Stimulated activated CD4-positive, alpha-beta T cell treated with anti-CD3 and anti-CD28 coated beads, Interleukin-12 subunit alpha, Interleukin-12 subunit beta, amount 100 ng/mL, for 48 hours (primary cell): ENCODE data around the gene NFE2.

ENCODE experiments used
- DNase-seq, 3 donors: peaks; one replicate each; pipeline ENCODE4 v3.0.0-alpha.2; 2020; ENCODE audit warnings: low read depth in 2 of 3, low spot score in 1 of 3

NFE2 gene

GRCh38 chr12:54253240-54253639 lies 47.6 kb downstream of the NFE2 start:
- DNase-seq = no peak

DNA sequence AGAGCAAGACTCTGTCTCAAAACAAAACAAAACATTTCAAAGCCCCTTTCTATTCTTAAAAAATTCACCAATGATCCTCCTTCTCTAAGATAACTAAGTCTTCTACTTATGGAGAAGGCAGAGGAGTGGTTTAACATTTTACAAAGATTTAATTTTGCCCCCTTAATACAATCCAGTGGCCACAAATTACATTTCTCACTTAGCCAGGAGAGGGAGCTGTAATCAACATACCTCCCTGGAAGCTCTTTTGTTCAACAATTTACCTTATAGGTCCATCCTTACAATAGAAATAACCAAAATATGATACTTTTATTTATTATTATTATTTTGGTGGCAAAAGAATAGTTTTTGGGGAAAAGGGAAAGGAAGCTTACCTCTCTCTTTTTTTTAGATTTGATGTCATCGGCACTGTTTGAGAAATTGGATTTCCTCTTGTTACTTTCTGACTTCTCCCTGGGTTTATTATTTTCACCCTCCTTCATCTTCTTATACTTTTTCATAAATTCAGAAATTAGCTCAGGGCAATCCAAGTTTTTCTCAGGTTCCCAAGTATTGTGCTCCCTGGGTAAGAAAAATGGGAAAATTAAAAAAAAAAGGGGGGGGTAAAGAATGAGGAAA lies 49.0 kb downstream of the NFE2 start:
- no peak for DNase-seq

- no peak for DNase-seq
Observed at GRCh38 chr12:54249489-54249888, 51.3 kb downstream of the NFE2 start.

DNA sequence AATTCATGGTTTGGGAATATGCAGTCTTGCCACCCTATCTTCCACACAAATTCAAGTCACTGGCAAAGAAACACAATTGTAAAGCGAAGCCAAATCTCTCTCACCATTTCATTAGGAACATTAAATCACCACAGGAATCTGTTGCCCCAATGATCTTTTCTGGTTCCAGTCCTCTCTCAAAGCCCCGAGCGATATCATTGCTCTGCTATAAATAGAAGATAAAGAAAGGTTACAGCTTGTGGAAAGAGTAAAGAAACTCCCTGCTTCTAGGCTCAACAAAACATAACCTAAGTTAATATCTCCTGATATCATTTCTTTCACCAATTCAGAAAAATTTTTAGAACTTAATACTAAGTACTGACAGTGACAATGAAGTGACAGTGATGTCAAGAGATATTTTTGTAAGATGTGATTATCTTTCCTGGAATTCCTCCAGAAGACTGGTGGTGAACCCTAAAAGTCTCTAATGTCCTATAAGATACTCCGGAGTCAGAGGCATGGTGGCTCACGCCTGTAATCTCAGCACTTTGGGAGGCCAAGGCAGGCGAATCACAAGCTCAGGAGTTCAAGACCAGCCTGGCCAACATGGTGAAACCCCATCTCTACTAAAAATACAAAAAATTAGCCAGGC lies 54.7 kb downstream of the NFE2 start:
- DNase-seq = no peak
